Renal cortex interstitium (tissue), 11 donors: Measurements from ENCODE around the gene MKLN1. TPM values are rescaled to one million over a fixed set of nuclear protein-coding genes. Genes with fewer than 3 reads are reported as not detected.
"Not testable (repeated sequence)": the region's sequence is repeated elsewhere in the genome, so short reads cannot be mapped to it uniquely, and the experiment has no call there.

Source experiments
- DNase-seq, 11 donors: peaks; one replicate each; pipeline ENCODE4 v3.0.0-alpha.2; 2013; ENCODE audit warnings: low read depth in 9 of 11, low spot score in 4 of 11; ENCODE audit errors: extremely low read depth in 1 of 11
- polyA plus RNA-seq, 3 donors: library from polyadenylated mRNA; unstranded; fragments of 120-200 nt; gene quantifications; one replicate each; pipeline ENCODE4 v1.2.1, GENCODE V29; 2013; ENCODE audit not compliant: insufficient read length in 3 of 3

MKLN1 gene
- polyA plus RNA-seq, 3 donors, result 37.8 to 43.3 (median 41.7) TPM

DNA sequence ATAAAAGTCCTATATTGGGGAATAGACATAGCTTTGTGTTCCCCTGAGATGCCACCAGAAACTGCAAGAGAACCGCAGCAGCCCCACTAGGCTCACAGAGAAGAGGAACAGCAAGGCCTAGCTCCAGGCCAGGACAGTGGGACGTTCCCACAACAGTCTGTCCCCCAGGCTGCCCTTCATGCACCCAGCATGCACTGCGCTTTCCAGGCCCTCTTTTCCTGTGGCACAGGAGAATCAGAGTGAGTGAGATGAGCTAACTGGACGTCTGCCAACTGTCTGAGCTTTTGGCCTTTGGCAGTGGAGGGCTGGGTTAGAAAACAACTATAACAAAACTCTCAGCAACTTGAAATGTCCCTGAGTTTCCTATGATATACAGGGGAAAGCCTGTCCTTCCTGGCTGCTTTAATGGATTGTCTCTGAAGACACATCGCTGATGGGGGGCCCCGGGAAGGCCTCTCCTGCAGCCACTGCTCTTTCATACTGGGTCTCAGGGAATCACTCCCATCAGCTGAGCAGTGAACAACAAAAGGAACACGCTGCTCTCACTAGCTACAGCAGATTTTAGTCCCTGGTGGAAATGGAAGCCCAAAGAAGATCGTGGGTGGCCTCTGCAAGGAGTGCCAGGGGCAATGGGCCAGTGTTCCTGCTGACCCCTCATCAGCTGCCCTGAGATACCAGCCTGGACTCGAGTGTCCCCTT, 175.3 kb downstream of the MKLN1 start:
- DNase-seq, result peak in 7 of 11 donors; percentile 15 to 63 (median 39)

GRCh38 chr7:131503639-131504038, 176.0 kb downstream of the MKLN1 start:
- no peak for DNase-seq

DNA sequence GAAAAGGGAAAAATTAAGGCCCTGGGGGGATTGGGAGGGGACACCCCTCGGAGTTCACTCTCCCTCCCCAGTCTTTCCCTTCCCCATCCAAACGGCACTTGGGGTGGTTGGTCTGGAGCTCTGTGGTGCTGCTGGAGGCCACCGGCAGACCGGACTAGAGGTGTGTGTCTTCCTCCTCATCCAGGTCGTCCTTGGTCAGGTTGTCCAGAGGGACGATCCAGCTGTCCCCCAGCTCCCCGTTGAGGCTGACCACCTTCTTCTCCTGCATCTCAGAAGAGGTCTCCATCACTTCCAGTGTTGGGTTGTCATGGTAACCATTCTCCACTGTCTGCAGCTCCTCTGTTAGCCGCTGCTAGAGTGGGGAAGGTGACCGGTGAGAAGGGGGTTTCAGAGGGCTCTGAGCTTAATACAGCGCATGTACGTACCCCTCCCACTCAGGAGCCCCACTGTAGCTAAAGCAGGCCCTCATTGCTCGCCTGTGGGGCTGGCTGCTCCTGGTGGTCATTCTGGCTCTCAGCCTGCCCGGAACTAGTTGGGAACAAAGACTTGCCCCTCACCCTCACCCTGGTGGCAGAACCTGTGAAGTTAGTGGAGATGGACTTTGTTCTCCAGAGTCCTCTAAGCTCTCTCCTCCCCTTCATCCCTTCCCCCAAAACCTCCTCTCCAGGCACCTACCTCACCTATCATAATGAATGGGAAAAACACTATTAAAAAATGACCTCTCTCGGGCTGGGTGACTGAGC, 176.7 kb downstream of the MKLN1 start:
- no peak for DNase-seq

GRCh38 chr7:131505037-131505620, 177.5 kb downstream of the MKLN1 start:
- DNase-seq, result not testable (repeated sequence)

DNA sequence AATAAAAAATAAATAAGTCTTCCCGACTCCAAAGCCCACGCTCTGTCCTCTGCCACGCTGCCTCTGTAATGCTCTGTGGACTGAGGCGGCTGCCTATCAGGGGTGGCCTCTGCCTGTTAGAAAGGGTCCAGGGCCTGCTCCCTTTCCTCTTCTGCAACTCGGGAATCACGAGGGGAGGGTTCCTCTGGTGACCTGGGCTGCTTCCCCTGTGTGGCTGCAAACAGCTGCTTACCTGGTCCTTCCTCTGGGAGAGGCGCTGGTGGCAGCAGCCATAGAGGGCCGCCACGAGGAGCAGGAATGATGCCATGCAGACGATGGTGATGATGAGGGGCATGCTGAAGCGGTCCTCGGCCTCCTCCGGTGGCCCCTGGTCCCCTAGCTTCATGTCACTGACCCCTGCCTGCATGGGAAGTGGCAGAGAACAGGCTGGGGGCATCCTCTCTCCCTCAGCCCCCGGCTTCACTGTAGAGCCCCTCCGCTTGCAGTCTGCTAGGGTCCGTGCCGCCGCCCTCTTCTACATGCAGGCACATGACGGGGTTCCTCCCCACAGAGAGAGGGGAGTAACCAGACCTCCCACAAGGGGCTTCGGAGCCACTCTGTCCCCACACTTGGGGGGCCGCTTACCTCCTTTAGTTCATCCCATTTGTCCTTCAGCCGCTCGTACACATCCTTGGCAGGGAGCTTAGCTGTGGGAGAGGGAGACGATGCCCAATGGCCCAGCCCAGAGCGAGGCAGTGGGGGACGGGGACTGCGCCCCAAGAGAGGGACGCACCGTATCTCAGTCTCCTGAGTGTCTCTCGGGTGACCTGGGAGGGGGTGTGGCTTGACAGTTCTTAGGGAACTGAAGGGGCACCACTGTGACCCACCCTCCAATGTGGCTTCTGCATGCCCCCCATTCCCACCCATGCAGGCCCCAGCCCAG, 178.2 kb downstream of the MKLN1 start:
- no peak for DNase-seq

GRCh38 chr7:131506597-131506996, 178.9 kb downstream of the MKLN1 start:
- DNase-seq, result no peak

- DNase-seq, result peak in 10 of 11 donors; percentile 33 to 72 (median 59)
These were observed 180.1 kb downstream of the MKLN1 start for GRCh38 chr7:131507592-131508331.

- no peak for DNase-seq
These were observed 181.2 kb downstream of the MKLN1 start for GRCh38 chr7:131508754-131509486.

DNA sequence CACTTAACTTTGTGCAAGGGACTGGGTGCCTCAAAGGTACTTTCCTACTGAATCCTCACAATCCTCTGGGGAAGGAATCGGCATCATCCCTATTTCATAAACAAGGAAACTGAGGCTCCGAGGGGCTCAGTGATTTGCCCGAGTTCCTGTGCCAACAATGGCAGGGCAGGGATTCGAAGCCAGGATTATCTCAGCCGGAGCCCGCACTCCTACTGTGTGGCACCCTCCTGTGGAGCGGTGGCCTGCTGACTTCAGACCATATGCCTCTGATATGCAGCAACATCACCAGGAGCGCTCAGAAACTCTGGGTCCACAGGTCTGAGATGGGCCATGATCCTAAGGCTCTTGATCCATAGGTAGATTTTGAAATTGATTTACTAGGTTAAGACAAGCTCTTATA, 182.1 kb downstream of the MKLN1 start:
- no peak for DNase-seq

DNA sequence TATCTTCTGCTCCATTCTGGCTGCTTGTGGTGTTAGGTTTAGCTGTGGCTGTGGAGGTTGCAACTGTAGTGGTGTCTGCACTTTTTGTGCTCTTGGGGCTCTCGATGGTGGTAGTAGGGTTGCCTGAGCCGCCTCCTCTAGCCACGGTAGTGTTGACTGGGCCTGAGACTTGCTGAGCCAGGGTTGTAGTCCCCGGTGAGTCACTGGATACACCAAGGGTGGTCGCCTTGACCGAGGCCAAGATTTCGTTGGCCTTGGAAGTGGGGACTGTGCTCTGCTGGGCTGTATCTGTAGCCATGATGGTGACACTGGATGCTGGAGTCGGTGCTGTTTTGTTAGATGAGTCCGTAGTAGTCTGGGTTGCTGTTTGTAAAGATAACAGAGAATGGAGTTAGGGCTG, 183.4 kb downstream of the MKLN1 start:
- DNase-seq, result no peak

GRCh38 chr7:131511774-131512535, 184.3 kb downstream of the MKLN1 start:
- no peak for DNase-seq

DNA sequence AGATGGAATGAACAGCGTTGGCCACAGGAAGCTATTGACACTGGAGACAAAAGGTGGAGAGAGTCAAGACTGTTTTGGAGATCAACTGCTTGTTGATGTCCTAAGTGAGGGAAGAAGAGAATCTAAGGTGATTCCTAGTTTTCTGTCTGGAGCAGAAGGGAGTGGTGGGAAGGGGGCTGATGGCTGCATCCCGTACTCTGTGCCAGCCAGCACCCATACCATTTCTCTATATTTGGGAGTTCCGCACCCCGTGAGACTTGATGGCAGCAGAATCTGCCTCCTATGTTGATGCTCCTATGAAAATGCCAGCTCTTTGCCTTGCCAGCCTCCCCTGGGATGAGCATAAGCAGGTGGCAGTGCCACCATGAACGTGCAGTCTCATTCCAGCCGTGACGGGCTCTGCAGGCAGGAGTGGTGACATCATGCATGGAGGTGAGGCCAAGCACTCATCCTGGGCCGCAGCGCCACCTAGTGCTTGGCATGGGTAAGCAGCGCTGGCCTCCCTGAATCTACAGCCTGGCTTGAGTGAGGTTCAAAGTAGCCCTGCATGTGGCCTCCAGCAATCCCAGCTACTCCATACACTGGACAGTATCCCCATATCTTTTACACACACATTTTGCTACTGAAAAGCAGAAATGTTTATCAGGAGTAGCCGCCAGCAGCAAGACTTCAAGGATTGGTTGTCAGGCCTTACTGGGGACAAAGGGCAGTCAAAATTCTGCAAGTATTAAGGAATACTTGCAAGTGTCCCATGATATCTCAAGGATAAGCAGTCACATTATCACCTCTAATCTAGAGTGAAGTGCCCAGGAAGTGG, 185.8 kb downstream of the MKLN1 start:
- DNase-seq, result peak; percentile 68 to 86 (median 77)

DNA sequence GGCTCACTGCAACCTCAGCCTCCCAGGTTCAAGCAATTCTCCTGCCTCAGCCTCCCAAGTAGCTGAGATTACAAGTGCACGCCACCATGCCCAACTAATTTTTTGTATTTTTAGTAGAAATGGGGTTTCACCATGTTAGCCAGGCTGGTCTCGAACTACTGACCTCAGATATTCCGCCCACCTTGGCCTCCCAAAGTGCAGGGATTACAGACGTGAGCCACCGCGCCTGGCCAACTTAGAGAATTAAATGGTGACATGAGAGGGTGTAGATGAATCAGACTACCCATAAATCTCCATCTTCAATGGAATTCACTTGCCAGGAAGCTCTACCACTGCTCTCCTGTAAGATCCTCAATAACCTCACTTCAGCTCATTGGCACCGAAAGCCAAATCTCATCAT, 187.8 kb downstream of the MKLN1 start:
- DNase-seq, result not testable (repeated sequence)

DNA sequence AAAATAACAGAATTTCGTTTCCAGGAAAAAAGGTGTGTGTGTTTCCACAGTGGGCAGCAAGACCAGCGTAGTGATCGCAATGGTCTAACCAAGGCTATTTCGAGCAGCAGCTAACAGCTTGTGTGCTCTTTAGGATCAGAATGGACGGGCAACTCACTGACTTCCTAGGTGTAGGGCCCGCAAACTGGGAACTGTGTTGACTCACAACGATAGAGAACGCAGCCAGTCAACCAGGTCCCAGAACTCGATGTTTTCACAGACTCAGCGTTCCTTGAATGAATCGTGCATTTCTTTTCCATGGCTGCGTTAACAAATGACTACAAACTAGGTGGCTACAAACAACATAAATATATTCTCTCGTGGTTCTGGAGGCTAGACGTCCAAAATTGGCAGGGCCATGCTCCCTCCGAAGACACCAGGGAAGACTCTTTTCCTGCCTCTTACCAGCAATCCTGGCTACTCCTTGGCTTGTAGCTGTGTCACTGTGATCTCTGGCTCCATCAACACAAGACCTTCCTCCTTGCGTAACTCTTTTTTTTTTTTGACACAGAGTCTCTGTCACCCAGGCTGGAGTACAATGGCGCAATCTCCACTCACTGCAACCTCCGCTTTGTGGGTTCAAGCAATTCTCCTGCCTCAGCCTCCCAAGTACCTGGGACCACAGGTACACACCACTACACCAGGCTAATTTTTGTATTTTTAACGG, 189.7 kb downstream of the MKLN1 start:
- no peak for DNase-seq

DNA sequence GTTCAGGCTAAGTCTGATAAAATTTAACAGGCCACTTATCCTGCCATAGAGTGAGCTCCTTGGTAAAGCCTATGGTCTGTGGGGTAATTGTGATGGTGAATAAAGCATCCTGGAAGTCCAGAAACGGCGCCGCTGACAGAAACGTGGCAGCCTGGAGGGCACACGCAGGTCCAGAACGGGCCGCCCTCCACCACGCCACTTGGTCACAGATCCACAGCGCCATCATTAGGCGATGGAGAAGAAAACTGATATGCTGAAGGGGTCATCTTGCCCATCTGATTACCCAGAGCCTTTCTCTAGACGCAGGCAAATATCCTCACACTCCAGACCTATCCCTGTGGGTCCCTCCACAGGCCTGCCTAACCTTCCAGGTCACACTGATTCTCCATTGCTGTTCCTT, 190.9 kb downstream of the MKLN1 start:
- DNase-seq, result no peak

- DNase-seq, result no peak
These were observed 194.0 kb downstream of the MKLN1 start for GRCh38 chr7:131521651-131522163.
